HepG2 (cell line): ENCODE data around the gene CCDC87. TPM values are rescaled to one million over a fixed set of nuclear protein-coding genes. Genes with fewer than 3 reads are reported as not detected.

Source experiments
- BRD4 ChIP-seq: sonication (generic); formaldehyde crosslinking; IDR thresholded peaks from 2 replicates; pipeline ENCODE4 v1.4.0; 2020; ENCODE audit warnings: missing genetic modification reagents
- CEBPB ChIP-seq: IDR thresholded peaks from 2 replicates; pipeline ENCODE4 v1.6.1; 2011; ENCODE audit warnings: low read depth, low read length, improper control_type of control experiment, borderline replicate concordance
- HMG20A ChIP-seq: IDR thresholded peaks from 2 replicates; pipeline ENCODE4 v1.6.1; 2016; ENCODE audit warnings: borderline replicate concordance
- HOXA9 ChIP-seq: sonication (generic); formaldehyde crosslinking; IDR thresholded peaks from 2 replicates; pipeline ENCODE4 v1.8.1; 2022; ENCODE audit warnings: missing genetic modification reagents, mild to moderate bottlenecking, moderate library complexity, borderline replicate concordance
- MXD4 ChIP-seq: IDR thresholded peaks from 2 replicates; pipeline ENCODE4 v1.6.1; 2016; ENCODE audit warnings: mild to moderate bottlenecking, missing biosample characterization, missing genetic modification reagents
- NR2F1 ChIP-seq, 2 experiments: fragments of 450-650 bp in 1 of 2; formaldehyde crosslinking in 1 of 2; IDR thresholded peaks; 2 replicates each; pipeline versions ENCODE4 v1.5.0 to v1.6.1; 2016 to 2020; ENCODE audit warnings: mild to moderate bottlenecking in 1 of 2, missing compliant biosample characterization in 1 of 2, missing genetic modification reagents in 1 of 2, moderate library complexity in 1 of 2
- SNAI1 ChIP-seq: sonication (generic); formaldehyde crosslinking; IDR thresholded peaks from 2 replicates; pipeline ENCODE4 v1.5.0; 2020; ENCODE audit warnings: mild to moderate bottlenecking, missing genetic modification reagents, borderline replicate concordance
- TAF1 ChIP-seq: sonication (generic); formaldehyde crosslinking; IDR thresholded peaks from 2 replicates; pipeline ENCODE4 v1.4.0; 2020; ENCODE audit warnings: missing genetic modification reagents
- TEAD3 ChIP-seq: optimal IDR thresholded peaks from 2 replicates; pipeline ENCODE3; 2016; ENCODE audit warnings: borderline replicate concordance
- TGIF2 ChIP-seq: IDR thresholded peaks from 2 replicates; pipeline ENCODE4 v1.6.1; 2016; ENCODE audit warnings: control low read depth, missing compliant biosample characterization
- TSC22D2 ChIP-seq: sonication (generic); formaldehyde crosslinking; IDR thresholded peaks from 2 replicates; pipeline ENCODE4 v1.5.1; 2020; ENCODE audit warnings: missing genetic modification reagents, mild to moderate bottlenecking, borderline replicate concordance
- ZFY ChIP-seq: sonication (generic); formaldehyde crosslinking; IDR thresholded peaks from 2 replicates; pipeline ENCODE4 v1.4.0; 2020; ENCODE audit warnings: missing genetic modification reagents
- ZNF567 ChIP-seq: sonication (generic); formaldehyde crosslinking; IDR thresholded peaks from 2 replicates; pipeline ENCODE4 v1.8.1; 2023; ENCODE audit warnings: mild to moderate bottlenecking, missing genetic modification reagents, borderline replicate concordance
- ZNF773 ChIP-seq: sonication (generic); formaldehyde crosslinking; IDR thresholded peaks from 2 replicates; pipeline ENCODE4 v1.4.0; 2020; ENCODE audit warnings: missing genetic modification reagents, borderline replicate concordance
- polyA plus RNA-seq, 8 experiments: library from polyadenylated mRNA; depleted of rRNA in 3 of 8; stranded (reverse) in 7 of 8; unstranded in 1 of 8; fragments of >200 nt; fragmentation: Illumina TruSeq in 4 of 8; extraction: Trizol in 4 of 8; gene quantifications; 2 replicates each; pipeline versions ENCODE4 v1.2.1 to v1.2.3, GENCODE V29; 2011 to 2016; ENCODE audit warnings: low read depth in 4 of 8, missing spikeins in 1 of 8, mixed read lengths in 1 of 8; ENCODE audit not compliant: insufficient read depth in 1 of 8
- total RNA-seq, 5 experiments: library from RNA; depleted of rRNA; stranded (reverse); fragments of >200 nt; fragmentation: Illumina TruSeq; extraction: Trizol; gene quantifications; 2 replicates each; pipeline ENCODE4 v1.2.3, GENCODE V29; 2016; ENCODE audit warnings: low read depth in 1 of 5
- TF ChIP-seq, protein P1 (sequence below): sonication (generic); formaldehyde crosslinking; IDR thresholded peaks from 2 replicates; pipeline ENCODE4 v1.4.0; 2020; ENCODE audit warnings: mild to moderate bottlenecking, missing genetic modification reagents, borderline replicate concordance
- TF ChIP-seq, protein P2 (sequence below): sonication (generic); formaldehyde crosslinking; IDR thresholded peaks from 2 replicates; pipeline ENCODE4 v1.5.0; 2020; ENCODE audit warnings: mild to moderate bottlenecking, missing genetic modification reagents, borderline replicate concordance
- TF ChIP-seq, protein P3 (sequence below): sonication (generic); formaldehyde crosslinking; IDR thresholded peaks from 2 replicates; pipeline ENCODE4 v1.8.1; 2022; ENCODE audit warnings: low read depth, mild to moderate bottlenecking, missing genetic modification reagents

The CCDC87 gene
- total and polyA plus RNA-seq, 2 of the 13 experiments (the other 11 are each of a cell fraction or from before 2014, with no cell fraction given), result 0.05 to 0.42 TPM

DNA sequence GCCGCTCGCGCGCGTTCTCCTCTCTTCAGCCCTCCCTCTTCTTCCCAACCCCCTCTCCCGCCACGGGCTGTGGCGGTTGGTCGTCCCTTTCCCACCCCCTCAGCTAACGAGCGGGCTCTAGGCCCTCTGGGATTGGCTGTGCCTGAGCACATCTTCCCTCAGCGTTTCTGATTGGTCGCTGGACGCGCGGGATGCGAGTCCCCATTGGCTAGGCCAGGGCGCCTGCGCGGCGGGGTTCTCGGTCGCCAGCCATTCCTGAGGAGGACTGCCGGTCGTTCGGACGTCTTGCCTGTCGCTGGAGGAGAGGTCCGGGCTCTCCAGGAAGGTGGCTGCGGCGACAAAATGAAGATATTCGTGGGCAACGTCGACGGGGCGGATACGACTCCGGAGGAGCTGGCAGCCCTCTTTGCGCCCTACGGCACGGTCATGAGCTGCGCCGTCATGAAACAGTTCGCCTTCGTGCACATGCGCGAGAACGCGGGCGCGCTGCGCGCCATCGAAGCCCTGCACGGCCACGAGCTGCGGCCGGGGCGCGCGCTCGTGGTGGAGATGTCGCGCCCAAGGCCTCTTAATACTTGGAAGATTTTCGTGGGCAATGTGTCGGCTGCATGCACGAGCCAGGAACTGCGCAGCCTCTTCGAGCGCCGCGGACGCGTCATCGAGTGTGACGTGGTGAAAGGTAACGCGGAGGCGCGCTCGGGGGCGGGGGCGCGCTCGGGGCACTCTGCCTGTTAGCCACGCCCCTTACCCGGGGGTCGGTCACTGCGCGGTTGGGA is 23.7 kb upstream of the CCDC87 start, which contains the start of gene RBM14 (continued):
- TF ChIP-seq, protein P1, sequence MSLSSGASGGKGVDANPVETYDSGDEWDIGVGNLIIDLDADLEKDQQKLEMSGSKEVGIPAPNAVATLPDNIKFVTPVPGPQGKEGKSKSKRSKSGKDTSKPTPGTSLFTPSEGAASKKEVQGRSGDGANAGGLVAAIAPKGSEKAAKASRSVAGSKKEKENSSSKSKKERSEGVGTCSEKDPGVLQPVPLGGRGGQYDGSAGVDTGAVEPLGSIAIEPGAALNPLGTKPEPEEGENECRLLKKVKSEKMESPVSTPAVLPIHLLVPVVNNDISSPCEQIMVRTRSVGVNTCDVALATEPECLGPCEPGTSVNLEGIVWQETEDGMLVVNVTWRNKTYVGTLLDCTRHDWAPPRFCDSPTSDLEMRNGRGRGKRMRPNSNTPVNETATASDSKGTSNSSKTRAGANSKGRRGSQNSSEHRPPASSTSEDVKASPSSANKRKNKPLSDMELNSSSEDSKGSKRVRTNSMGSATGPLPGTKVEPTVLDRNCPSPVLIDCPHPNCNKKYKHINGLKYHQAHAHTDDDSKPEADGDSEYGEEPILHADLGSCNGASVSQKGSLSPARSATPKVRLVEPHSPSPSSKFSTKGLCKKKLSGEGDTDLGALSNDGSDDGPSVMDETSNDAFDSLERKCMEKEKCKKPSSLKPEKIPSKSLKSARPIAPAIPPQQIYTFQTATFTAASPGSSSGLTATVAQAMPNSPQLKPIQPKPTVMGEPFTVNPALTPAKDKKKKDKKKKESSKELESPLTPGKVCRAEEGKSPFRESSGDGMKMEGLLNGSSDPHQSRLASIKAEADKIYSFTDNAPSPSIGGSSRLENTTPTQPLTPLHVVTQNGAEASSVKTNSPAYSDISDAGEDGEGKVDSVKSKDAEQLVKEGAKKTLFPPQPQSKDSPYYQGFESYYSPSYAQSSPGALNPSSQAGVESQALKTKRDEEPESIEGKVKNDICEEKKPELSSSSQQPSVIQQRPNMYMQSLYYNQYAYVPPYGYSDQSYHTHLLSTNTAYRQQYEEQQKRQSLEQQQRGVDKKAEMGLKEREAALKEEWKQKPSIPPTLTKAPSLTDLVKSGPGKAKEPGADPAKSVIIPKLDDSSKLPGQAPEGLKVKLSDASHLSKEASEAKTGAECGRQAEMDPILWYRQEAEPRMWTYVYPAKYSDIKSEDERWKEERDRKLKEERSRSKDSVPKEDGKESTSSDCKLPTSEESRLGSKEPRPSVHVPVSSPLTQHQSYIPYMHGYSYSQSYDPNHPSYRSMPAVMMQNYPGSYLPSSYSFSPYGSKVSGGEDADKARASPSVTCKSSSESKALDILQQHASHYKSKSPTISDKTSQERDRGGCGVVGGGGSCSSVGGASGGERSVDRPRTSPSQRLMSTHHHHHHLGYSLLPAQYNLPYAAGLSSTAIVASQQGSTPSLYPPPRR (CRISPR knock-in tag), result peak; percentile 63; the same call in 1 of the 2 replicates
- TF ChIP-seq TAF1 (CRISPR knock-in tag) (peak; percentile 97), CEBPB (no peak), ZFY (CRISPR knock-in tag) (peak; percentile 47), MXD4 (peak; percentile 79; the same call in 1 of the 2 replicates), TSC22D2 (CRISPR knock-in tag) (0 out of 2 replicates have a peak, but pooled peaks have one; percentile 5), BRD4 (CRISPR knock-in tag) (peak; percentile 67), TGIF2 (CRISPR knock-in tag) (peak; percentile 71), TEAD3 (CRISPR knock-in tag) (peak; percentile 40), ZNF567 (CRISPR knock-in tag) (0 out of 2 replicates have a peak, but pooled peaks have one; percentile 63), NR2F1 (CRISPR knock-in tag; IDR thresholded peaks at IDR 0.05) (no peak), HMG20A (0 out of 2 replicates have a peak, but pooled peaks have one; percentile 28), HOXA9 (CRISPR knock-in tag) (peak; percentile 79; the same call in 1 of the 2 replicates), SNAI1 (CRISPR knock-in tag) (no peak), ZNF773 (CRISPR knock-in tag) (no peak)
- TF ChIP-seq, protein P2, sequence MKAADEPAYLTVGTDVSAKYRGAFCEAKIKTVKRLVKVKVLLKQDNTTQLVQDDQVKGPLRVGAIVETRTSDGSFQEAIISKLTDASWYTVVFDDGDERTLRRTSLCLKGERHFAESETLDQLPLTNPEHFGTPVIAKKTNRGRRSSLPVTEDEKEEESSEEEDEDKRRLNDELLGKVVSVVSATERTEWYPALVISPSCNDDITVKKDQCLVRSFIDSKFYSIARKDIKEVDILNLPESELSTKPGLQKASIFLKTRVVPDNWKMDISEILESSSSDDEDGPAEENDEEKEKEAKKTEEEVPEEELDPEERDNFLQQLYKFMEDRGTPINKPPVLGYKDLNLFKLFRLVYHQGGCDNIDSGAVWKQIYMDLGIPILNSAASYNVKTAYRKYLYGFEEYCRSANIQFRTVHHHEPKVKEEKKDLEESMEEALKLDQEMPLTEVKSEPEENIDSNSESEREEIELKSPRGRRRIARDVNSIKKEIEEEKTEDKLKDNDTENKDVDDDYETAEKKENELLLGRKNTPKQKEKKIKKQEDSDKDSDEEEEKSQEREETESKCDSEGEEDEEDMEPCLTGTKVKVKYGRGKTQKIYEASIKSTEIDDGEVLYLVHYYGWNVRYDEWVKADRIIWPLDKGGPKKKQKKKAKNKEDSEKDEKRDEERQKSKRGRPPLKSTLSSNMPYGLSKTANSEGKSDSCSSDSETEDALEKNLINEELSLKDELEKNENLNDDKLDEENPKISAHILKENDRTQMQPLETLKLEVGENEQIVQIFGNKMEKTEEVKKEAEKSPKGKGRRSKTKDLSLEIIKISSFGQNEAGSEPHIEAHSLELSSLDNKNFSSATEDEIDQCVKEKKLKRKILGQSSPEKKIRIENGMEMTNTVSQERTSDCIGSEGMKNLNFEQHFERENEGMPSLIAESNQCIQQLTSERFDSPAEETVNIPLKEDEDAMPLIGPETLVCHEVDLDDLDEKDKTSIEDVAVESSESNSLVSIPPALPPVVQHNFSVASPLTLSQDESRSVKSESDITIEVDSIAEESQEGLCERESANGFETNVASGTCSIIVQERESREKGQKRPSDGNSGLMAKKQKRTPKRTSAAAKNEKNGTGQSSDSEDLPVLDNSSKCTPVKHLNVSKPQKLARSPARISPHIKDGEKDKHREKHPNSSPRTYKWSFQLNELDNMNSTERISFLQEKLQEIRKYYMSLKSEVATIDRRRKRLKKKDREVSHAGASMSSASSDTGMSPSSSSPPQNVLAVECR (CRISPR knock-in tag), result peak; percentile 96
- TF ChIP-seq, protein P3, sequence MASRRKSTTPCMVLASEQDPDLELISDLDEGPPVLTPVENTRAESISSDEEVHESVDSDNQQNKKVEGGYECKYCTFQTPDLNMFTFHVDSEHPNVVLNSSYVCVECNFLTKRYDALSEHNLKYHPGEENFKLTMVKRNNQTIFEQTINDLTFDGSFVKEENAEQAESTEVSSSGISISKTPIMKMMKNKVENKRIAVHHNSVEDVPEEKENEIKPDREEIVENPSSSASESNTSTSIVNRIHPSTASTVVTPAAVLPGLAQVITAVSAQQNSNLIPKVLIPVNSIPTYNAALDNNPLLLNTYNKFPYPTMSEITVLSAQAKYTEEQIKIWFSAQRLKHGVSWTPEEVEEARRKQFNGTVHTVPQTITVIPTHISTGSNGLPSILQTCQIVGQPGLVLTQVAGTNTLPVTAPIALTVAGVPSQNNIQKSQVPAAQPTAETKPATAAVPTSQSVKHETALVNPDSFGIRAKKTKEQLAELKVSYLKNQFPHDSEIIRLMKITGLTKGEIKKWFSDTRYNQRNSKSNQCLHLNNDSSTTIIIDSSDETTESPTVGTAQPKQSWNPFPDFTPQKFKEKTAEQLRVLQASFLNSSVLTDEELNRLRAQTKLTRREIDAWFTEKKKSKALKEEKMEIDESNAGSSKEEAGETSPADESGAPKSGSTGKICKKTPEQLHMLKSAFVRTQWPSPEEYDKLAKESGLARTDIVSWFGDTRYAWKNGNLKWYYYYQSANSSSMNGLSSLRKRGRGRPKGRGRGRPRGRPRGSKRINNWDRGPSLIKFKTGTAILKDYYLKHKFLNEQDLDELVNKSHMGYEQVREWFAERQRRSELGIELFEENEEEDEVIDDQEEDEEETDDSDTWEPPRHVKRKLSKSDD, result peak; percentile 24; the same call in 1 of the 2 replicates
